HG03520 (cell line): Measurements from ENCODE around the gene TCF21.

Experiments used
- ATAC-seq: cut with Tn5 transposase; IDR thresholded peaks from one replicate; pipeline ENCODE4 v1.9.1; 2021; ENCODE audit warnings: mild to moderate bottlenecking, moderate library complexity; ENCODE audit not compliant: unreplicated experiment

TCF21 gene

GRCh38 chr6:133889557-133890403, 867 bp downstream of the TCF21 start:
- no peak for ATAC-seq

- no peak for ATAC-seq
These were observed 1.8 kb downstream of the TCF21 start for GRCh38 chr6:133890711-133891148.

DNA sequence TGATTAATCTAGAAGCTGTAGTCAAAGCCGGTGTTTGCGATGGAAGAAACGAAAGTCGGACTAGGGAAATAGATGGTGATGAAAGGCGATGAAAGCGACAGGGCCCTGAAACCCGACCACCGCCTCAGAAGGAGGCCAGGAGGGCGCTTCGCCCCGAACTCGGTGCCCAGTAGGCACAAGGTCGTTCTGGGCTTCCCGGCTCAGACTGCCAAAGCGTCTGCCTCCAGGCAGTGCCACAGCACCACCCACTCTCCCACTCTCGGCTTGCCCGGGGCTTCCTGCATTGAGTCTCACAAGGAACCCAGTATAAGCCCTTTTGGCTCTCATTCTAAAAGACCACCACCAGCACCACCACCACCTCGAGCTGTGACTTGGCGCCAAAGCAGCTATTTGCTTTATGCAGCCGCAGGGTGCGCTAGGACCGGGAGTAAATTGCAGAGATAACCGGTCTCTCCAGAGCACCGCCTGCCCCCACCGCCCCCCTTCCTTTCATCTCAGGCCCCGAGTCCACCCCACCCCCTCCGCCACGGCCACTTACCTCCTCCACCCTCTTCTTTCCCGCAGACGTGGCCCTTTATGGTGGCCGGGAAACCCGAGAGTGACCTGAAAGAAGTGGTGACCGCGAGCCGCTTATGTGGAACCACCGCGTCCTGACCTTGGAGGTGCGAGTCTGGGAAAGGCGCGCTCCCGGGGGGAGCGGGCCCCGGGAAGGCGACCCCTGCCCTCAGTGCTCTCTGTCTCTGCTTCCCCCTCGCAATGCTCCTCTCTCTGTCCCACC, 2.4 kb downstream of the TCF21 start:
- ATAC-seq, result no peak

DNA sequence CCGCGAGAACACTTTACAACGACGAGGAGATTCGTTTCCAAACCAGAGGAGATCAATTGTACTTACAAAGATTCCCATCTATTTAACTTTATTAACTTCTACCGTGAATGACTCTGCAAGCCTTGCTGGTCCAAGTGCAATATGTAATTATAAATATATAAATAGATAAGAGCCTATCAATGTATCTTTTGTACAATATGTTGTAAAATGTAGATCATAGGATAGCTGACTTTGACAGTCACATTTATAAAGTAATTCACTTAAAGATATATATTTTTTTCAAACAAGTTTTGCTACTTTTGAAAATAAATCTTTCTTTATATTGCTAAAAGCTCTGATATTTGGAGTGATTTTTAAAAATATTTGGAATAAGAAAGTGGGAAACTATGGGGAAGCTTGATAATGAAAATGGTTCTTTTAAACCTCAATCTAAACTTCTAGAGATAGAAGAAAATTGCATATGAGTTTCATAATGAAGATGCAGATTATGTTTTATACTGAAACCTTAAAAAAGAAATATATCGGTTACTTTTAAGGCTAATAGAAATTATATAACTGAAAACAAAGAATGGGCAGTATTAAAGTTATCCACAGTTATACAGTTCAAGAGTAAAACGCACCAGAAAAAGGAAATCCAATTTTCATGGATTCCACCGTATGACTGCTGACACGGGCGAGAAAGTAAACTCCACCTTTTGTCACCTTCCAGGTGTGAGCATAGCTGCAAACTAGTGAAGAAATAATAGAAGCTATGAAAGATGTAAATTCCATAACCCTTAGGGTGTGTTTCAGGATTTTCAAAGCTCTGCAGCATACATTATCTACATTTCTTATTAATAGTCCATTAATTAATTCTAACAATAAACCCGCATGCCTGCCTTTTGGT, 3.3 kb downstream of the TCF21 start:
- no peak for ATAC-seq

DNA sequence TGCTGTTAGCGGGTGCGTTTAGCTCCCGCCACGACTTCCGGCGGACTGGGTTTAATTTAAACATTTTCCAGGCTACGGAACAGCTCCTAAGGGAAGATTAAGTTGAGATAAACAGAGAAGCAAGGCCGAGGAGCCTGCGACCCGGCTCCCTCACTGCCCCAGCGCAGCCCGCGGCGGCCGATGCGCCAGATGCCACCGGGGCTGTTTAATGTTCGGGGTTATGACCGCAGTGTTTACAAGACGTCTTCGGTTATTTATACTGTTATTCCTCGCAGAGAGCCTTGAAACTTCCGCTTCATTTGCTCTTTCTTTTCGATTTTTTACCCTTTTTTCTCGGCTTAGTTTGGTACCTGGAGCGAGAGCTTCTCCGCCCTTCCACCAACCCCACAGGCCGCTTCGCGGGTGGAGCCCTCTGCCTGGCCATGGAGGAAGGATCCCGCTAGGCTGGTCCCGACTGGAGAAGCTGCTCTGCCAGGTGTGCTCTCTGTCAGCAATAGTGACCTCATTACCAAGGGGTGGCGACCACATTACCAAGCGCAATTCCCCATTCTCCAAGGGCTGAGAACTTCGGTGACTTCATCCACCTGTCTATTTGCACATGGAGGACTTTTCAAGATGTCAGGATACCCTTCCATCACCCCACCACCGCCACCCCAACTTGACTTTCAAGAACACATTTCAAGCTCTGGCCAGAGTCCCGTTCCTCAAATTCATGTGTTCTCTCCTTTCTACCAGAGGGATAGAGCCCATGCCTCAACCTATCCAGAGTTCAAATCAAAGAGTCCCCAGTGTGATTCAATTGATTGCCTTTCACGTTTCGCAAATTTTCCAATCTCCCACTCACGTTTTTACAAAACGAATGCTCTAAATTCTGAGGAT, 4.1 kb downstream of the TCF21 start:
- no peak for ATAC-seq

DNA sequence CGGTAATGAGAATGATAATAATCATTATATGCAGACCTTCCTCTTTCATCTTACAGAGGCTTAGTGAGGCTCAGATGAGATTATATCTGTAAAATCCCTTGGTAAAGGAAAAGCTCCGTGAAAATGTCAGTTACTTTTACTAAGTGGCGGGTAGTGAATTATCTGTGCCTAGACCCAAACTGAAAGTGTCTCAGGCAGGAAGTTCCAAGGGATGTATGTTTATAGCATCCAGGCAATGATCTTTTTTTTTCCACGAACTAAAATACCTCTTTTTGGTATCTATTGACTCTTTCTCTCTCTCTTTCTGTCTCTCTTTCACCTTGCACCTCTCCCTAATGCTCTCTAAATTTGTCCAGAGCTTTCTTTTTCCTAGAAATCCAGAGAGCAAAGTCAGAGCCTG, 5.0 kb downstream of the TCF21 start:
- no peak for ATAC-seq

DNA sequence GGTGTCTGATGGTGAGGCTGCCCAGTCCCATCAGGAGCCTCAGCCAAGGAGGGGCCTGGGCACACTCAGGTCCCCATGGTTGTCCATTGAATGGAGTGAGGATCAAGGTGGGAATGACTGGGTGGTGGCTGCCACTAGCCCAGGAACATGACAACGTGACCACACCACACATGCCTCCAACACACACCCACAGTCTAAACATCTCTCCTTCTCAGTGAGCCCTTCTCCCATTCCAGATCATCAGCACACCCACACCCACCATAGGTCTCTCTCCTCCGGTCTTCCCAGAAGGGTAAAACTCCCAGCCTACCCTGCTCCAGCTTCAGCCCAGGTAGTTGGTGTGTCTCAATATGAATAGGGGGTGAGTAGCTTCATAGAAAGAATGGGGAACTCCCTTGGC, 5.5 kb downstream of the TCF21 start:
- ATAC-seq, result no peak

DNA sequence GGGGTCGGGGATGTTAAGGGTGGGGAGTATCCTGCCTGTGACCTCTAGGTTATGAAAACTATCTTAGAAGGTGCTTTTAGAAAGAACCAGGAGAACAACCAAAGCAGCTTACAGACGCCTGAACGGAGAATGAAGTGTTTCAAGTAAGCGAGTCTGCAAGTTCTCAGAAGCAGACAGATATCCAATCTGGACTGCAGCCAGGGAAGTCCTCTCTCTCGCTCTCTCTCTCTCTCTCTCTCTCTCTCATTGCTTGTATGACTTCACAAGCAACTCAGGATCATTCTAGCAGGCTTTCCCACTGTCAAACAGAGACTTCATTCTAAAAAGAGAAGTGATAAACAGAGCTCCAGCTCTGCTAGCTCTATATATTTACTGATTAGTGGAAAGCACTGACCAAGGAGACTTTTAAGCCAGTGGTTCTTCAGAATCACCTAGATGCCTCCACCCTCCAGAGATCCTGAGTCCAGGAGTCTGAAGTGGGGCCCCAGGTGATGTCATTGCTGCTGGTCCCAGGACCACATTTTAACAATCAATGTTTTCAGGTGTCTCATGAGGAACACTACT, 6.0 kb downstream of the TCF21 start:
- ATAC-seq, result no peak

DNA sequence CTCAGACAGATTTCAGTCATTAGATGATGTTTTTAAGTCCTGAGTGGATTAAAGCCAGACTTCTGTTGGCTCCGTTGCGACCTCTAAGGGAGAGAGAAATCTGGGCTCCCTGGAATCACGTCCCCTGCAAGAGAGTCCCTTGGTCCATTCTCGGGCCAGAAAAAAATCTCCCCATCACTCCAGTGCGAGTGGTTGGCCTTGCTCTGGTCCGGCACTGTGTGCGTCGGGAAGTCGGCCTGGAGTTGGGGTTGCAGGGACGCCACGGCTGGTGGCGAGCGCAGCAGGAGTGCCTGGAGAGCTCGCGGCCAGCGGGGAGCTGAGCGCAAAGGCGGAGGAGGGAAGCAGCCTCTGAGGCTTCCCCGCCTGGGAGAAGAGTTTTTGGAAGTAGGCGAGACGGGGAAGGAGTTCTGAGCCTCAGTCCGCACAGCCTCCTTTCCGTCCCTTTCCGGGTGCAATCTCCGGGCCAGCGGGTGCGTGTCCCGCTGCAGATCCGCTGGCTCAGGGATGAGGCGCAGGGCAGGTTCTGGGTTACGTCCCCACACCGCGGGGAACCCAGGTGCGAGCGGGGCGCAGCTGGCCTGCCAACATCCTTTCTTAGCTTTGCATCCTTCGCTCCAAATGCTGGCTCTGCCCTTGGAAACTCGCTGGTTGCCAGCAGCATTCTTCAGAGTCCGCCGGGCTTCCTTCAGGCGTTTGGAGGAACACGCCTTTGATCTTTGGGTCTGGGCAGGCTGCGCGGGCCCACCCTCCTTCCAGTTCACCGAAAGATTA, 6.8 kb downstream of the TCF21 start:
- no peak for ATAC-seq

GRCh38 chr6:133896344-133896721, 7.4 kb downstream of the TCF21 start:
- ATAC-seq, result no peak

DNA sequence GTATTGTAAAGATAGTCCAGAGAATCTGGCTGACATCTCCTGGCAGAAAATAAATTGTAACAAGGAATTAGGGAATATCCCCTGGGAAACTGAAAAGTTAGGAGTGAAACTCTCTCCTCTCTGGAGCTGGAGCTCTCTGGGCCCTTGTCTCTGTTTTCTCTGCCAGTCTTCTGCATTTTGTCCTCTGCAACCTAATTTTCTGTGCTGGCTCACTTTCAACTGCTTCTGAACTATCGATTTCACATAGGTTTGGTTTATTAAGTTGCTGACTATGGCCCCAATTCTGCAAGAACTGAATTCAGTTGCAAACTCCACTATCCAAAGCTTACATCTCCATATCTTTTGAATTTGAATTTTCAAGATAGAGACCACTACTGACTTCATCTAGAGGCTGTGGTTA, 9.3 kb downstream of the TCF21 start:
- no peak for ATAC-seq

GRCh38 chr6:133899556-133899955, 10.6 kb downstream of the TCF21 start:
- ATAC-seq, result no peak

DNA sequence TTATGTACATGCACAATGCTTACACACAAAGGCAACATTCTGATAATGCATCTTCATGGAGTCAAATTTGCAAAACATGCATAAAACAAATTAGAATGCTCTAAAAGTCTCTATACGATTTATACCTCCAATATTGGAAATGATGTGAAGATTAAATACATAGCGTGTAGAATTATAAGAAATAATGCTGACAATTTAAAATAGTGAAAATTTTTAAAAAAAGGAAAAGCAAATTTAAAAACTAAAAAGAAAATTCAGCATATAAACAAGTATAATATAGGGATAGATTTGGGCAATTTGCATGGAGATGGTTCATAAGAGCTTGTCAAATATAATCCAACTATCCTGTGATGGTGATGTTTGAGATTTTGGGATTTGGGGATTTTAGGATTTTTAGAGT, 14.9 kb downstream of the TCF21 start:
- ATAC-seq, result no peak

DNA sequence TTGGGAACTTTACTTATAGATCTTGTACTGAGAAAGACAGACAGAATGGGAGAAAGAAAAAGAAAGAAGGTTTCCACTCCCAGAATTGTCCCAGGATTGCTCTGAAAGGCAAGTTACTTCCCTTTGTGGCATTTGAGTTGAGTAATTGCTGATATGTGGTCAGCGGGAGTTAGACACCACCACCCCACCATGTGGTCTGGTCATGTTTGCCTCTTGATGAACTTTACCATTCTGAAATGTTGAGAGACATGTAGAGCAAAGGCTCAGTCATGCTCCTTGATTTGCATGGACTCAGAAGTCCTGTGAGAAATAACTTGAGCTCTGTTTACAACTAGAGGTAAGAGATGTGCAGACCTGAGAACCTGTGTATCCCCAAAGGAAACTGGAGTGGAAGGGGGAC, 17.1 kb downstream of the TCF21 start:
- ATAC-seq, result no peak

- ATAC-seq, result peak; percentile 80
These were observed 27.8 kb downstream of the TCF21 start for GRCh38 chr6:133916650-133917151.

- no peak for ATAC-seq
These were observed 28.9 kb downstream of the TCF21 start for GRCh38 chr6:133917781-133918180.

DNA sequence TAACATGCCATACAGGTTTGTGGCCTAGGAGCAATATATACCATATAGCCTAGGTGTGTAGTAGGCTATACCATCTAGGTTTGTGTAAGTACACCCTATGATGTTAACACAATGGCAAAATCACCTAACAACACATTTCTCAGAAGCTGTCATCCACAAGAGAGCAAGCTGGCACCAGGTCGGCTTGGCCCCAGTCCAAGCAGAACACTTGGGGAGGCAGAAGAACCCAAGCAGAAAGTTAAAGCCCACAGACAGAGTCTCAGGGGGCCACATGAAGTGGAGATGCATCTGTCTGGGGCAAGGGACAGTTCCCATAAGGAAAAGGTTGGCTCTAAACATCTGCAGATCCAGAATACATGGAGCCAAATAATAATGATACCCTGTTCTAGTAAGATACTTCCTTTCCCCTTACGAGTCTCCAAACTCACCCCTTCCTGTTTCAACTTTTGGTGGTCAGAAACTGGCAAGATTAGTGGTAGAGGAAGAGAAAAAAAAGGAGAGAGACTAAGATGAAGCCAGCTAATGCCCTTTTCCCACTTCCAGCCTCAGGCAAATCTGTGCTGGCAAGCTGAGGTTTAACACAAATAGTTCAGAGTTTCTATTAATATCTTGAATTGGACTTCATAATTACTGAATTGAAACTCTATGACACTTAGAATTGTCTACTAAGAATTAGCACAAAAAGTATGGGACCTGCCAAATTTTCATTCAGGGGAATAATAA, 29.5 kb downstream of the TCF21 start:
- no peak for ATAC-seq

- no peak for ATAC-seq
These were observed 30.4 kb downstream of the TCF21 start for GRCh38 chr6:133919362-133919761.
